ENCODE results near the gene RNU2-63P. TPM values are rescaled to one million over a fixed set of nuclear protein-coding genes. Genes with fewer than 3 reads are reported as not detected.
"Not testable (repeated sequence)": the region's sequence is repeated elsewhere in the genome, so short reads cannot be mapped to it uniquely, and the experiment has no call there.

RNU2-63P gene
- total RNA-seq, 1 donor from 2014 or later: not detected

GRCh38 chr2:87981182-87981581, 35.2 kb downstream of the RNU2-63P start:
- not testable (repeated sequence) for DNase-seq (ENCODE audit: low read depth, low spot score)

GRCh38 chr2:87972385-87972784, 44.0 kb downstream of the RNU2-63P start:
- DNase-seq (ENCODE audit: low read depth, low spot score): not testable (repeated sequence)

Other genes with a start within 250 kb of the RNU2-63P start
- not detected in 2 replicates for gene RGPD2, start 190.8 kb downstream of the RNU2-63P start, total RNA-seq
- gene KRCC1, start 39.2 kb upstream of the RNU2-63P start, total RNA-seq: 13.5 and 16.7 TPM in 2 replicates
- gene SMYD1, start 51.3 kb upstream of the RNU2-63P start, total RNA-seq: not detected in 2 replicates
- gene FABP1, start 111.5 kb upstream of the RNU2-63P start, total RNA-seq: not detected in 2 replicates
- under 0.01 and 0.21 TPM in 2 replicates for gene THNSL2, start 153.8 kb upstream of the RNU2-63P start, total RNA-seq